Measurements from ENCODE around the gene GFRA1.

Gene GFRA1

GRCh38 chr10:116194061-116194460, 78.9 kb downstream of the GFRA1 start:
- no peak for TF ChIP-seq CTCF (IDR thresholded peaks at IDR 0.05; ENCODE audit: borderline replicate concordance, insufficient read depth, low read depth, low read length)
- no peak overlapping the region for H3K4me3 ChIP-seq (ENCODE audit: low read depth, low read length)

GRCh38 chr10:116190883-116191282, 82.1 kb downstream of the GFRA1 start:
- H3K4me3 ChIP-seq (ENCODE audit: low read depth, low read length): no peak overlapping the region
- no peak for TF ChIP-seq CTCF (IDR thresholded peaks at IDR 0.05; ENCODE audit: borderline replicate concordance, insufficient read depth, low read depth, low read length)

- no peak for TF ChIP-seq CTCF (IDR thresholded peaks at IDR 0.05; ENCODE audit: borderline replicate concordance, insufficient read depth, low read depth, low read length)
- no peak overlapping the region for H3K4me3 ChIP-seq (ENCODE audit: low read depth, low read length)
Measured at GRCh38 chr10:116186273-116186672, 86.7 kb downstream of the GFRA1 start.

GRCh38 chr10:116185199-116185867, 87.7 kb downstream of the GFRA1 start:
- H3K4me3 ChIP-seq (ENCODE audit: low read depth, low read length): no peak overlapping the region
- TF ChIP-seq CTCF (IDR thresholded peaks at IDR 0.05; ENCODE audit: borderline replicate concordance, insufficient read depth, low read depth, low read length): no peak

- H3K4me3 ChIP-seq (ENCODE audit: low read depth, low read length): no peak overlapping the region
- no peak for TF ChIP-seq CTCF (IDR thresholded peaks at IDR 0.05; ENCODE audit: borderline replicate concordance, insufficient read depth, low read depth, low read length)
Measured at GRCh38 chr10:116184512-116184794, 88.6 kb downstream of the GFRA1 start.

GRCh38 chr10:116183733-116184511, 89.1 kb downstream of the GFRA1 start:
- no peak overlapping the region for H3K4me3 ChIP-seq (ENCODE audit: low read depth, low read length)
- TF ChIP-seq CTCF (IDR thresholded peaks at IDR 0.05; ENCODE audit: borderline replicate concordance, insufficient read depth, low read depth, low read length): no peak

- no peak overlapping the region for H3K4me3 ChIP-seq (ENCODE audit: low read depth, low read length)
- TF ChIP-seq CTCF (IDR thresholded peaks at IDR 0.05; ENCODE audit: borderline replicate concordance, insufficient read depth, low read depth, low read length): no peak
Measured at GRCh38 chr10:116182426-116182825, 90.6 kb downstream of the GFRA1 start.

Measured in GM12875 (cell line).